GM21447 (cell line): ENCODE data around the gene SLC41A3.
"Not testable (repeated sequence)": the region's sequence is repeated elsewhere in the genome, so short reads cannot be mapped to it uniquely, and the experiment has no call there.

Experiments used
- ATAC-seq: cut with Tn5 transposase; IDR thresholded peaks from one replicate; pipeline ENCODE4 v1.9.1; 2021; ENCODE audit not compliant: unreplicated experiment

SLC41A3 gene

GRCh38 chr3:126004692-126005091 is 79.2 kb downstream of the SLC41A3 start:
- ATAC-seq: no peak

GRCh38 chr3:126004217-126004616 is 79.7 kb downstream of the SLC41A3 start:
- no peak for ATAC-seq

- ATAC-seq: no peak
Measured at GRCh38 chr3:126003447-126004190, 80.3 kb downstream of the SLC41A3 start.

- no peak for ATAC-seq
Measured at GRCh38 chr3:126002189-126002588, 81.7 kb downstream of the SLC41A3 start.

GRCh38 chr3:125996751-125997150 is 87.2 kb downstream of the SLC41A3 start:
- ATAC-seq: not testable (repeated sequence)

- peak; percentile 79 for ATAC-seq
Measured at GRCh38 chr3:125990253-125990970, 93.5 kb downstream of the SLC41A3 start.

- not testable (repeated sequence) for ATAC-seq
Measured at GRCh38 chr3:125984951-125985350, 99.0 kb downstream of the SLC41A3 start.

- not testable (repeated sequence) for ATAC-seq
Measured at GRCh38 chr3:125977104-125977503, 106.8 kb downstream of the SLC41A3 start.

- not testable (repeated sequence) for ATAC-seq
Measured at GRCh38 chr3:125976003-125976390, 107.9 kb downstream of the SLC41A3 start.

GRCh38 chr3:125975245-125976002 is 108.5 kb downstream of the SLC41A3 start:
- ATAC-seq: not testable (repeated sequence)

- ATAC-seq: not testable (repeated sequence)
Measured at GRCh38 chr3:125971997-125972944, 111.7 kb downstream of the SLC41A3 start.

- ATAC-seq: not testable (repeated sequence)
Measured at GRCh38 chr3:125968701-125969592, 115.0 kb downstream of the SLC41A3 start, which contains the start of gene ROPN1B. Gene ROPN1B (plus strand): TSS chr3:125969178. CDS start chr3:125972055, 2,877 bp downstream.

GRCh38 chr3:125968121-125968520 is 115.8 kb downstream of the SLC41A3 start:
- ATAC-seq: not testable (repeated sequence)

- no peak for ATAC-seq
Measured at GRCh38 chr3:125967156-125967555, 116.8 kb downstream of the SLC41A3 start.

- ATAC-seq: no peak
Measured at GRCh38 chr3:125965505-125965904, 118.4 kb downstream of the SLC41A3 start.

GRCh38 chr3:125963834-125964233 is 120.1 kb downstream of the SLC41A3 start:
- ATAC-seq: not testable (repeated sequence)

- ATAC-seq: no peak
Measured at GRCh38 chr3:125961289-125961589, 122.7 kb downstream of the SLC41A3 start.

- no peak for ATAC-seq
Measured at GRCh38 chr3:125960456-125961288, 123.3 kb downstream of the SLC41A3 start.

- no peak for ATAC-seq
Measured at GRCh38 chr3:125960066-125960424, 123.9 kb downstream of the SLC41A3 start.
